ENCODE results near the gene COMMD9.

- TF ChIP-seq, protein P1, sequence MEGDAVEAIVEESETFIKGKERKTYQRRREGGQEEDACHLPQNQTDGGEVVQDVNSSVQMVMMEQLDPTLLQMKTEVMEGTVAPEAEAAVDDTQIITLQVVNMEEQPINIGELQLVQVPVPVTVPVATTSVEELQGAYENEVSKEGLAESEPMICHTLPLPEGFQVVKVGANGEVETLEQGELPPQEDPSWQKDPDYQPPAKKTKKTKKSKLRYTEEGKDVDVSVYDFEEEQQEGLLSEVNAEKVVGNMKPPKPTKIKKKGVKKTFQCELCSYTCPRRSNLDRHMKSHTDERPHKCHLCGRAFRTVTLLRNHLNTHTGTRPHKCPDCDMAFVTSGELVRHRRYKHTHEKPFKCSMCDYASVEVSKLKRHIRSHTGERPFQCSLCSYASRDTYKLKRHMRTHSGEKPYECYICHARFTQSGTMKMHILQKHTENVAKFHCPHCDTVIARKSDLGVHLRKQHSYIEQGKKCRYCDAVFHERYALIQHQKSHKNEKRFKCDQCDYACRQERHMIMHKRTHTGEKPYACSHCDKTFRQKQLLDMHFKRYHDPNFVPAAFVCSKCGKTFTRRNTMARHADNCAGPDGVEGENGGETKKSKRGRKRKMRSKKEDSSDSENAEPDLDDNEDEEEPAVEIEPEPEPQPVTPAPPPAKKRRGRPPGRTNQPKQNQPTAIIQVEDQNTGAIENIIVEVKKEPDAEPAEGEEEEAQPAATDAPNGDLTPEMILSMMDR (IDR thresholded peaks at IDR 0.05), result no peak
- no peak for TF ChIP-seq EZH2 (IDR thresholded peaks at IDR 0.05)
- no peak for TF ChIP-seq EZH2phosphoT487 (IDR thresholded peaks at IDR 0.05)
Measured at GRCh38 chr11:36238881-36239280, 50.3 kb downstream of the COMMD9 start.
